ENCODE data around the gene BEND6.

The BEND6 gene

DNA sequence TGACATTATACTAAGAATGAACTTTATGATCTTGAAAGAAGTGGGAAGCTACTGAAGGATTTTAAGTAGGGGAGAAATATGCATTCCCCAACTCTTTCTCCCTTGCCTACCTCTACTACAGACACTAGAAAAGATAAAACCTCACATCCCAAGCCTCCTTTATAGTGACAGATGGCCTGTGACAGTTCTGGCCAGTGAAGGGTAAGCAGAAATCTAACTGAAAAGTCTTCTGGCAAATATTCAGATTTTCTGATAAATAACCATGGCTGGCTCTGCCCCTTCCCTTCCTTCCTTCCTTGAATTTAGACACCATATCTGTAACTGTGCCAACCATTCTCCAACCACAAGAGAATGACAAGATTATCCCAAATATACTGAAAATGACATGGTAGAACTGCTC is 10.2 kb upstream of the BEND6 start:
- no peak for DNase-seq

DNA sequence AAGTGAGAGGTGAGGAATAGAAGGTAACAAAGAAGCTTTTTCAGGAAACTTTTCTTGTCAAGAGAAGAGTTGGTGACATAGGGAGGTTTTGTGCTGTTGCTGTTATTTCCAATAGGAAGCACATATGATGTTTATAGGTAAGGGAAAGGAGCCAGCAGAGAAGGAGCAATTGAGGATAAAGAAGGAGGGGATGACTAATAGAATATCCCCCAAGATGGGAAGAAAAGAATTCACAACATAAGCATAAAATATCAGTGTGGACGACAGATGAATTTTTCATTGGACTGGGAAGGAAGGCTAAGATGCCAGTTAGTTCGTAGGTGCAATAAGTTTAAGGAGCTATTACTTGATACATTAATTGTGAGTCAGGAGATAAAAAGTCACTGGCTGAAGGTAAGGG is 8.5 kb upstream of the BEND6 start:
- DNase-seq: no peak

- DNase-seq: no peak
Observed at GRCh38 chr6:56947924-56948323, 7.0 kb upstream of the BEND6 start.

DNA sequence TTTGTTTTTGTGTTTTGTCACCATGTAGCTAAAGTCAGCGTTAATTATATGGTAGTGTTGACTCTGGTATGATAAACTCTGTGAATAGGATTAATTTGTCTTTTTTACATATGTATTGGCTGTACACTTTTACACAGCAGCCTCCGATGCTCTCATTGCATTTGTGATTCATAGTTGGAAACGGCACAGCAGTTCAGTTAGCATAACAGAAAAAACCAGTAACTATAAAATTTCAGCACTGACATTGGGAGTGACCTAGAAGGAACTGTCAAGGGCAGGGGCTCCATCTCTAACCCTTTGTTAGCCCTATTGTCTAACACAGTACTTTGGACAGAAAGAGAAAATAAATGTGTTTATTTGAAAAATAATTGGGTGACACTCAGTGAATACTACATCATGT is 5.6 kb upstream of the BEND6 start:
- no peak for DNase-seq

DNA sequence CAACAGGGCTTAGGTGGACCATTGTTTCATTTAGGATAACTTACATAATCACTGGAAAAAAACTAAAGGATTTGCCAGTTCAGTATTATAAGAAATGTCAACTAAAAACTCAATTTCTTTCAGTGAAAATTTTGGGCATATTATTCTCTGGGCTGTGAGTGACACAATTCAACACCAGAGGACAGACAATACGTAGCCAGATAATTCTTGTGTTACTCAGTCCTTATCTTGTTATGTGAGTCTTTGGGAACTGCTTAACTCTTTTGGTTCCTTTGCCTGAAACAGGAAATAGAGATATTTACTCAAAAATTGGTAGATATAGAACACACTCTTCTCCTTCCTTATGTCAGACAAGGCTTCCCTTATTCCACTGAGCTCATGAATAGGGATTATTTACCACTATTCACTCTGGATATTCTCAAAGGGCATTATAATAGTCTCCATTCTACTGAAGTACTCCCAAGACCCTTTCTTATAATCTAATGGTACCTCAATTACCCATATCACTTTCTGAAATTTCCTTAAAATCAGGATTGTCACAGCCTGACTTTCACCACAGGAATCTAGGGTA is 4.9 kb upstream of the BEND6 start:
- no peak for DNase-seq

DNA sequence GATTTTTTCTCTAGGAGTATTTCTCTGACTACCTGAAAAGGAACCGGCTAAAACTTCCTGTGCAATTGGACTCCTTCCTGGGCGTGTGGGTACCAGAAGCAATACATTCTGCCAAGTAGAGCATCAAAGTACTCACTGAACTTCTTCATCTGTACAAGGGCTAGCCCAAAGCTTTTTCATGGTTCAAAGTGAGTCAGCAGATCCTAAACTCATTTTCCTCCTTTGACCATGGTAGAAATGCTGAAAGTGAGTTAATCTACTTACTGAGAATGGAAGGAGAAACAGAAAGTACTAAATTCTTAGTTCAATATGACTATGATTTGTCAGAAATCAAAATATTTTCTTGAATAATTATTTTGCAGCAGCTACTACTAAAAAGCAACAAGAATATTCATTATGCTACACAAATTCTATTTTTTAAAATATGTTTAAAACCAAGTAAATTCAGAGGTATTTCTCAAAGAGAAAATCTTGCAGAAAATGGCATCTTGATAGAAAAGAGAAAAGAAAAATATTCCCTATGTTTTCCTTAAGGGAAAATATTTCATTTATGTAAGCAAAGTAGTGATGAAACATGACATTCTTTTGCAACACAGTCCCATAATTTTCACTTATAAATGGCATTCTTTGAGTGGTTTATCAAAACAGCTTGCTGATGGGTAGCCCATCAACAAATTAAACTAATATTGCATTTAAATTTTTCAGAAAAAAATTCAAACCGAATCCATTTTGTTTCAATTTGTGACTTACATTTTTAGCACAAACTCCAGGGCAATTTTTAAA is 3.7 kb upstream of the BEND6 start:
- DNase-seq: no peak

DNA sequence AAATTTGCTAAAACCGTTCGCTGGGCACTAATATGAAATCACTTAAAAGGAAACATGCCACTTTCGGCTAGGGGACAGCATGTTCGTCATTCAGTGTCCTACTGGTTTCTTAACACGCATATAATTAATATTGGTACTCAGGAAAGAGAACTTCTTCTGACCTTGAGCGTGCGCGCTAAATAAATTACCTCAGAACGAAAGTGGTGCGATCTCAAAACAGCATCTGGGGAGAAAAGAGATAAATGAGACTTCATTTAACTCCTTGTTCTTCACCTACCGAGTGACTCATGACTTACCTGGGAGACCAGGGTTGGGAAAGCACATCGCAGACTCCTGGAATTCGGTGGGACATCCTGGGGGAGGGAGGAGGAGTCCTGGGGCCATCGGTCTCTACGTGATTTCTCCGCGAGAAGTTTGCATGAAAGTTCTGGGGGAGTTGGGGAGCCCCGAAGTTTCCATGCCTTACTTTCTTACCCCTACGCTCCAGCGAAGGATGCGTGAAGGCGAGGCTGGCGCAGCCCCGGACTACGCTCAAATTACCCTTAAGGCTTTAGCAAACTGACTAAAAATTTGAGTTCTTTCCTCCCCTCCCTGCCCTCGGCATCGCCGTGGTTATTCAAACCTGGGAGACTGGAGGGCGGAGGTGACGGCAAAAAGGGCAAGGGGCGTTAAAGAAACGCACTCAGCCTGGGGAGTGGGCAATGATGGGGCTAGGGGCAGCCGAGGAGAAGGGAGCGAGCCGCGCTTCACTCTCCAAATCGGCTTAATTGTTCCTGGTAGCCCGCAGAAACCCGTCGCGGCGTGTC is 1.1 kb upstream of the BEND6 start:
- no peak for DNase-seq

DNA sequence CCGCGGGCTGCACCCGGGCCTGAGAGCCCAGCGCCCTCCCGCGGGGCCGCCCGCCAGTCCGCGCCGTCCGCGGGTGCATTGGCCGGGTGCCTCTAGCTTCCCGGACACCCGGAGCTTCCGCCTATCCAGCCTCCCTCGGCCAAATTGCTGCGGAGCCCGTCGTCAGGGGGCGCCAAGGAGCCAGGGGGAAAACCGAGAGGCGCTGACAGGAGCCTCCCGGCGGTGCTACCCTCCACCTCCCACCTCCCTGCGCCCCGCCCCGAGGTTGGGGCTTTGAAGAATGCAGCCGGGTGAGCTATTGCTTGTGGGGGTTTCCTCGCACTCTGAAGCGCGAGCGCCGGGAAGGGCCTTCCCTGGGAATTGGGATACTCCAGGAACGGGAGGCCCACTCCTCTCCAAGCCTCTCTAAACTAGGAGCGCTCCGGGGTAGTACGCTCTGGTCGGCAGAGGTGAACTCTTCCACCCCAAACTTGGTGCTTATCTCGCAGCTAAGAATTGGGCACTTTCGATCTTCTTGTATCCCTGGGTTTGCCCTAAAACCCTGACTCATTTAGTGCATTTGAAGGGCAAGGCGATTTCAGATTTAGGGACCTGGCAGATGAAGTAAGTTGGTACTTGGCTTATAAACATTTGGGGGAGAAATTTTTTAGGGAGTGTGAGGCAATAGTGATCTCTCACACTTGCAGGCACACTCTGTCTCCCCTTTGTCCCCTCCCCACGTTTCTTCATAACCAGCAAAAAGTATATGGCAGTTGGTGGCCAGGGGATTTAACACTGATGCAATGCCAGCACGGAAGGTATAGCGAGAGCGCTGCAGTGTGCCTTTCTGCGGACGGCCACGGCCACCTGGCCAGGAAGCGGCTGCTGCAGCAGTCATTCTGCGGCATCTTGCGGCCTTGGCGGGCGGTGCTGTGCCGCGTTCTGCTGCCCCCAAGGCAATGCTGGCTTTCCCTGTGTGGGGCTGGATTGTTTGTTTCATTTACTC is 556 bp downstream of the BEND6 start:
- peak; percentile 77 for DNase-seq

- DNase-seq: no peak
Observed at GRCh38 chr6:56956491-56956890, 1.6 kb downstream of the BEND6 start.

- DNase-seq: no peak
Observed at GRCh38 chr6:56957856-56958255, 2.9 kb downstream of the BEND6 start.

DNA sequence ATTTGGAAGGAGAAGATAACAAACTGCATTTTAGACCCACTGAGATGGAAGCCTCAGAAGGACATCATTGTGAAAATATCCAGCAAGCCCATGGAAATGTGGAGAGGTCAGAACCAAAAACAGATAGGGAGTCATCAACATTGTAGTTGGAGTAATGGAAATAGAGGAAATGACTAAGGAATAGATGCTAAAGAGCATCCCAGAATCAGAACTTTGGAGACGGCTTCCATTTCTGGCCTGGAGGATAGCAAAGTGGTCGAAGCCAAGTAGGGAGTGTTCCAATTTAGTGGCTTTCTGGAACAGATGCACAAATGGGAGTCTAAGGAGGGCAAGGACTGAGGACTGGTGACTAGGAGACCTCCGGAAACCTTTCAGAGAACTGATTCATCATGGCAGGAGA is 3.6 kb downstream of the BEND6 start:
- DNase-seq: no peak

DNA sequence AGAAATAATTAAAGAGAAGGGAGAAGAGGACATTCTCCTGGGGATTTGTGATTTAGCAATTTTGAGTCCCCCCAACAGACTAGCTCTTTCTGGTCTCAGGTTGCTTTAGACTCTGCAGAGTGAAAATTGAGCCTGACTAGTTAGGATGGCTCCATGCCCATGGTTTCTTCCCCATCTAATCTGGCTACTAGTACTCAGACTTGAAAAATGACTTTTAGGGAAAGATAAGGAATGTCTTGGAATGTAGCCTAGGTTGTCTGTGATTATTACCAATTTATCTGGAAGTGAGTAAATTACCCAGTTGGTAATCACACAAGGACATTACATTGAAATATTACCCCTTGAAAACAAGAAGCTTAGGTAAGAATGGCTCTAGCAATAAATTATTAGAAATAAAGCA is 4.2 kb downstream of the BEND6 start:
- no peak for DNase-seq

- DNase-seq: no peak
Observed at GRCh38 chr6:56959938-56960337, 5.0 kb downstream of the BEND6 start.

GRCh38 chr6:56961151-56961550 is 6.2 kb downstream of the BEND6 start:
- DNase-seq: no peak

GRCh38 chr6:56962441-56962840 is 7.5 kb downstream of the BEND6 start:
- DNase-seq: no peak

- no peak for DNase-seq
Observed at GRCh38 chr6:56963043-56963442, 8.1 kb downstream of the BEND6 start.

- no peak for DNase-seq
Observed at GRCh38 chr6:56963793-56964192, 8.9 kb downstream of the BEND6 start.

DNA sequence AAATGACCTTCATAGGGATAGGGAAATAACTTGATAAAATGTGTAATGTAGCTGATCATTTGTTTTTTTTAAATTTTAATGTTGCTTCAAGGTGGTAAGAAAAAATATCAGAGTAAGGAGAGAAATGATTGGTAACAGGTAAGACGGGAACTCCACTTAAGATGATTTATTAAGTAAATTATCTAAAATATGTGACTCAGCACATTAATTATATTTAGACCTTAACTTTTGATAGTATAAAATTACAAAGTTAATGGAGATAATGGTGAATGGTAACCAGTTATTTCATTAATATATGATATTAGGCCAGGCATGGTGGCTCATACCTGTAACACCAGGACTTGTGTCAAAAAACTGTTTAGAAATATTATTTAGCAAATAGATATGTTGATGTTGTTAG is 10.2 kb downstream of the BEND6 start:
- DNase-seq: no peak

- DNase-seq: no peak
Observed at GRCh38 chr6:56970849-56971248, 15.9 kb downstream of the BEND6 start.

- DNase-seq: no peak
Observed at GRCh38 chr6:56977192-56977591, 22.3 kb downstream of the BEND6 start.

GRCh38 chr6:56978530-56978929 is 23.6 kb downstream of the BEND6 start:
- DNase-seq: no peak

- no peak for DNase-seq
Observed at GRCh38 chr6:56984361-56984760, 29.5 kb downstream of the BEND6 start.

GRCh38 chr6:56984884-56985283 is 30.0 kb downstream of the BEND6 start:
- no peak for DNase-seq
